H1 (cell line): Measurements from ENCODE around the gene NUDCD2. TPM values are rescaled to one million over a fixed set of nuclear protein-coding genes. Genes with fewer than 3 reads are reported as not detected.
A peak's percentile ranks its signal among the peaks of the same experiment; 100 is the strongest.

Source experiments
- CHD1 ChIP-seq: IDR thresholded peaks from 2 replicates; pipeline ENCODE4 v1.6.1; 2012; ENCODE audit warnings: low read depth, low read length, improper control_type of control experiment
- CTCF ChIP-seq, 3 experiments: IDR thresholded peaks; 1 replicate in 2 of 3; 2 replicates in 1 of 3; pipeline versions ENCODE4 v1.5.1 to v1.6.1; 2011; ENCODE audit warnings: low read length in 3 of 3, mild to moderate bottlenecking in 3 of 3, inconsistent platforms in 2 of 3, low read depth in 1 of 3, moderate library complexity in 1 of 3; ENCODE audit not compliant: insufficient read depth in 1 of 3; ENCODE audit errors: control extremely low read depth in 1 of 3
- E2F6 ChIP-seq: IDR thresholded peaks from 2 replicates; pipeline ENCODE4 v1.6.1; 2012; ENCODE audit warnings: inconsistent platforms
- MAX ChIP-seq: IDR thresholded peaks from 2 replicates; pipeline ENCODE4 v1.6.1; 2012; ENCODE audit warnings: inconsistent platforms
- PHF8 ChIP-seq: fragments of 200-600 bp; sonication (generic); conservative IDR thresholded peaks from 2 replicates; pipeline ENCODE4 v1.7.1; 2012; ENCODE audit warnings: low read depth, mild to moderate bottlenecking, inconsistent platforms, low read length, moderate library complexity
- POLR2AphosphoS5 ChIP-seq: IDR thresholded peaks from 2 replicates; pipeline ENCODE4 v1.6.1; 2011; ENCODE audit warnings: low read depth, low read length
- POU5F1 ChIP-seq: IDR thresholded peaks from 2 replicates; pipeline ENCODE4 v1.6.1; 2011; ENCODE audit warnings: low read depth, mild to moderate bottlenecking, low read length, moderate library complexity
- RBBP5 ChIP-seq: IDR thresholded peaks from 2 replicates; pipeline ENCODE4 v1.7.1; 2012; ENCODE audit warnings: low read depth, mild to moderate bottlenecking, inconsistent platforms, low read length, moderate library complexity, borderline replicate concordance
- TAF1 ChIP-seq: IDR thresholded peaks from 2 replicates; pipeline ENCODE4 v1.6.1; 2011; ENCODE audit warnings: mild to moderate bottlenecking, low read depth, low read length
- TAF7 ChIP-seq: optimal IDR thresholded peaks from 2 replicates; pipeline ENCODE3; 2011; ENCODE audit warnings: low read depth, mild to moderate bottlenecking, inconsistent platforms, low read length, moderate library complexity, borderline replicate concordance
- TCF12 ChIP-seq: IDR thresholded peaks from 2 replicates; pipeline ENCODE4 v1.6.1; 2011; ENCODE audit warnings: low read depth, mild to moderate bottlenecking, low read length
- polyA plus RNA-seq, 7 experiments: library from polyadenylated mRNA; depleted of rRNA in 3 of 7; stranded (reverse) in 5 of 7; unstranded in 2 of 7; fragments of >200 nt in 5 of 7; fragments of 200-250 nt in 2 of 7; gene quantifications; 1 replicate in 5 of 7; 2 replicates in 1 of 7; 4 replicates in 1 of 7; pipeline versions ENCODE4 v1.2.1 to v1.2.3, GENCODE V29; 2011 to 2013; ENCODE audit warnings: missing spikeins in 2 of 7, mixed read lengths in 2 of 7
- total RNA-seq: library from RNA; stranded (reverse); fragmentation: NEBNext Ultra II Directional; extraction: Animal tissue kit (Norgen Biotek cat#: 25700); gene quantifications from 2 replicates; pipeline ENCODE4 v1.2.1, GENCODE V29; 2021

Gene NUDCD2
- total and polyA plus RNA-seq, 2 of the 8 experiments (the other 6 are each of a cell fraction or from before 2014, with no cell fraction given), result 12.2 to 59.5 TPM

- no peak for TF ChIP-seq TCF12
- 0 out of 2 replicates have a peak, but pooled peaks have one; percentile 35 for TF ChIP-seq CHD1
- TF ChIP-seq CTCF (IDR thresholded peaks at IDR 0.05; ENCODE audit: control extremely low read depth in 1 of 3, insufficient read depth in 1 of 3, low read depth in 1 of 3, low read length in 3 of 3), result peak; percentile 40 to 53 (median 48); a peak in 3 of 4 replicates
- TF ChIP-seq E2F6, result no peak
- TF ChIP-seq POU5F1, result no peak
- peak; percentile 87; the same call in 1 of the 2 replicates for TF ChIP-seq MAX
- TF ChIP-seq TAF7, result peak; percentile 85
- peak; percentile 98 for TF ChIP-seq POLR2AphosphoS5
- TF ChIP-seq RBBP5, result peak; percentile 86
- peak; percentile 88 for TF ChIP-seq TAF1
- TF ChIP-seq PHF8, result peak; percentile 93
Measured at GRCh38 chr5:163505368-163506094, 45.6 kb upstream of the NUDCD2 start, which contains the start of gene MAT2B (continued).
